ENCODE measurements around the gene EPB41L4A.

EPB41L4A gene

DNA sequence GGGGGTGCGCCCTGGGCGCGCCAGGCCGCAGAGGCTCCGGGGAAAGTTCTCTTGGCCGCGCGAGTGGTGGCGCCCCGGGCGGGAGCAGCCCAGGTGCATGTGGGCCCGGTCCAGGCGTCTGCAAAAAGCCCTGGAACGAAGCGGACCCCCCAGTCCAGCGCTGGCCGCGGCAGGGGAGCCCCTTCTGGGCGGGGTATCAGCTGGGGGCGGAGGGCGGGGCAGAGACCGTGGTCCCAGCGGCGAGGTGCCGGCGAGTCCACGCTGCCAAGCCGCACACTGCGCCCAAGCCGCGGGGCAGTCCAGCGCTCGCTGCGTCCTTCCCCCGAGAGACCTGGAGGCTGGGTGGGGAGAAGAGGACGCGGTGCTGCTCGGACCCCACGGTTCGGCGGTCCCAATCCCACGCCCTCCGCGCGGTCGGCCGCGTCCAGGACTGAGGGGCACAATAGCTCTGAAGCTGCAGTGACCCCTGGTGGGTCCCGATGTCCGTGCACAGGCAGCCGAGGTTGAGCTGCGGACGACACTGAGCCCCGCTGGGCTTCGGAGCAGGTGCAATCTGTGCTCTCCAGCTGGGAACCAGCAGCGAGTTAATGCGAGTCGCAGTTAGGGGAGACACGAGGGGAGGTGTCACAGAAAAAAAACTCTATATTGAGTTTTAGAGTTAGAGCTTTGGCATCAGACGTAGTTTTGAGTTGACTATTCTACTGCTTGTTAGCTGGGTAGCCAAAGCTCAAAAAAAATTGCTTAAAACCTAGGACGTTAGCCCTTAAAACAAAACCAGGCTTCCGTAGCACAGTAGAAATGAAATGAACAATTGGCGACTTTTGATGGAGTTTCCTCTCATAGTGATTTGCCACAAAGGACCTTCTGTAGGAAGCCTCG, 1.1 kb upstream of the EPB41L4A start:
- Histone ChIP-seq H3K23ac (ENCODE audit: low read length) (no peak overlapping the region), H3K4me1 (ENCODE audit: control insufficient read depth, low read depth, low read length) (peaks cover 4% of the 10 kb centered on the region), H3K4ac (ENCODE audit: low read depth, low read length) (peak overlapping the region; percentile 28), H3K27ac (ENCODE audit: low read depth, low read length) (no peak overlapping the region), H4K5ac (ENCODE audit: low read length) (no peak overlapping the region), H3K79me1 (ENCODE audit: low read length) (no peaks in the 10 kb centered on the region), H2AK5ac (ENCODE audit: low read length) (no peak overlapping the region), H2BK120ac (ENCODE audit: low read depth, low read length) (peak overlapping the region; percentile 5), H3K56ac (ENCODE audit: low read length) (peak overlapping the region; percentile 90), H3K27me3 (ENCODE audit: insufficient read depth, low read length, poor library complexity) (peaks cover 3% of the 10 kb centered on the region), H3K9ac (ENCODE audit: low read length) (peak overlapping the region; percentile 72), H3K4me3 (ENCODE audit: low read length) (peak overlapping the region; percentile 70), H3K79me2 (ENCODE audit: control insufficient read depth, insufficient read depth, low read length) (no peaks in the 10 kb centered on the region), H4K8ac (ENCODE audit: low read depth, low read length) (no peak overlapping the region), H3K36me3 (ENCODE audit: control insufficient read depth, insufficient read depth, low read length) (no peaks in the 10 kb centered on the region), H3K18ac (ENCODE audit: low read length) (peak overlapping the region; percentile 81), H2BK15ac (replicated peaks; ENCODE audit: low read depth) (peak overlapping the region; percentile 47), H2BK5ac (ENCODE audit: low read length) (no peak overlapping the region), H3K4me2 (ENCODE audit: low read length) (peak overlapping the region; percentile 97)
- peak; percentile 86 for DNase-seq
- WGBS (ENCODE audit: extremely low coverage, insufficient coverage, low lambda C conversion rate), result no CpG with 5 or more reads among the region's 64 CpGs

DNA sequence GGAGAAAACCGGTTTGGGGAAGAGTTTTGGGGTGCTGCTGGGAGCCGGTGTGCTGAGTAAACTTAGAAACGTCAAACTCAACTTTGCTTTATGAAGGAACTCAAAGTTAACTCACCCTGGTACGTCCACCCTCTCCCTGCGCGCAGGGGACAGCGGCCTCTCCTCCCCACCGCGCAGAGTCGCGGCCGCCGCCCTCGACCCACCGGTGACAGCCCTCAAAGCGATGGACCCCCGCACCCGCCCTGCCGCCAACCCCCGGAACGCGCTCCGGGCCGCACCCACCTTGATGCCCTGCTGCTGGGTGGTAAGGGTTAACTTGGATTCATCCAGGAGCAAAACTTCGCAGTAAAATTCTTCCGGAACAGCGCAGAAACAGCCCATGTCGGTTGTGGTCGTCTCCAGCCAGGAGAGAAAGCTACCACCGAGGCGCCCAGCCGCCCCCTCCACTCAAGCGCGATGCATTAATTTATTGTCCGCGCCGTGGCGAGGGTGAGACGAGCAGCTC, 366 bp downstream of the EPB41L4A start:
- peak; percentile 58 for DNase-seq
- H3K79me1 ChIP-seq (ENCODE audit: low read length), result no peaks in the 10 kb centered on the region

GRCh38 chr5:112417931-112418658, 982 bp downstream of the EPB41L4A start:
- WGBS (ENCODE audit: extremely low coverage, insufficient coverage, low lambda C conversion rate), result no CpG with 5 or more reads among the region's 26 CpGs
- no peak overlapping the region for H3K18ac ChIP-seq (ENCODE audit: low read length)
- H3K4ac ChIP-seq (ENCODE audit: low read depth, low read length), result no peak overlapping the region
- no peaks in the 10 kb centered on the region for H3K36me3 ChIP-seq (ENCODE audit: control insufficient read depth, insufficient read depth, low read length)
- peaks cover 3% of the 10 kb centered on the region for H3K27me3 ChIP-seq (ENCODE audit: insufficient read depth, low read length, poor library complexity)
- peak overlapping the region; percentile 42 for H2BK15ac ChIP-seq (replicated peaks; ENCODE audit: low read depth)
- H3K9ac ChIP-seq (ENCODE audit: low read length), result peak overlapping the region; percentile 72
- H2AK5ac ChIP-seq (ENCODE audit: low read length), result no peak overlapping the region
- no peak overlapping the region for H3K27ac ChIP-seq (ENCODE audit: low read depth, low read length)
- peak overlapping the region; percentile 42 for H2BK5ac ChIP-seq (ENCODE audit: low read length)
- H3K23ac ChIP-seq (ENCODE audit: low read length), result peak overlapping the region; percentile 69
- DNase-seq, result peak; percentile 64
- peak overlapping the region; percentile 97 for H3K4me2 ChIP-seq (ENCODE audit: low read length)
- H3K4me1 ChIP-seq (ENCODE audit: control insufficient read depth, low read depth, low read length), result peaks cover 4% of the 10 kb centered on the region
- H3K79me1 ChIP-seq (ENCODE audit: low read length), result no peaks in the 10 kb centered on the region
- no peak overlapping the region for H4K5ac ChIP-seq (ENCODE audit: low read length)
- H2BK120ac ChIP-seq (ENCODE audit: low read depth, low read length), result no peak overlapping the region
- no peak overlapping the region for H4K8ac ChIP-seq (ENCODE audit: low read depth, low read length)
- H3K4me3 ChIP-seq (ENCODE audit: low read length), result peak overlapping the region; percentile 70
- H3K79me2 ChIP-seq (ENCODE audit: control insufficient read depth, insufficient read depth, low read length), result no peaks in the 10 kb centered on the region
- peak overlapping the region; percentile 90 for H3K56ac ChIP-seq (ENCODE audit: low read length)

More for the DNA sequence above, 366 bp downstream of the EPB41L4A start:
- H3K4me1 ChIP-seq (ENCODE audit: control insufficient read depth, low read depth, low read length), result peaks cover 4% of the 10 kb centered on the region
- no peak overlapping the region for H2BK120ac ChIP-seq (ENCODE audit: low read depth, low read length)
- H3K18ac ChIP-seq (ENCODE audit: low read length), result peak overlapping the region; percentile 12
- no peak overlapping the region for H3K23ac ChIP-seq (ENCODE audit: low read length)
- H3K27ac ChIP-seq (ENCODE audit: low read depth, low read length), result no peak overlapping the region
- H3K4me3 ChIP-seq (ENCODE audit: low read length), result peak overlapping the region; percentile 70
- no peak overlapping the region for H3K4ac ChIP-seq (ENCODE audit: low read depth, low read length)
- no peak overlapping the region for H4K5ac ChIP-seq (ENCODE audit: low read length)
- H3K4me2 ChIP-seq (ENCODE audit: low read length), result peak overlapping the region; percentile 97
- no peak overlapping the region for H2BK15ac ChIP-seq (replicated peaks; ENCODE audit: low read depth)
- peak overlapping the region; percentile 72 for H3K9ac ChIP-seq (ENCODE audit: low read length)
- no peak overlapping the region for H4K8ac ChIP-seq (ENCODE audit: low read depth, low read length)
- peak overlapping the region; percentile 90 for H3K56ac ChIP-seq (ENCODE audit: low read length)
- WGBS (ENCODE audit: extremely low coverage, insufficient coverage, low lambda C conversion rate), result no CpG with 5 or more reads among the region's 39 CpGs
- H3K27me3 ChIP-seq (ENCODE audit: insufficient read depth, low read length, poor library complexity), result peaks cover 3% of the 10 kb centered on the region
- no peaks in the 10 kb centered on the region for H3K79me2 ChIP-seq (ENCODE audit: control insufficient read depth, insufficient read depth, low read length)
- H3K36me3 ChIP-seq (ENCODE audit: control insufficient read depth, insufficient read depth, low read length), result no peaks in the 10 kb centered on the region
- no peak overlapping the region for H2BK5ac ChIP-seq (ENCODE audit: low read length)
- no peak overlapping the region for H2AK5ac ChIP-seq (ENCODE audit: low read length)

DNA sequence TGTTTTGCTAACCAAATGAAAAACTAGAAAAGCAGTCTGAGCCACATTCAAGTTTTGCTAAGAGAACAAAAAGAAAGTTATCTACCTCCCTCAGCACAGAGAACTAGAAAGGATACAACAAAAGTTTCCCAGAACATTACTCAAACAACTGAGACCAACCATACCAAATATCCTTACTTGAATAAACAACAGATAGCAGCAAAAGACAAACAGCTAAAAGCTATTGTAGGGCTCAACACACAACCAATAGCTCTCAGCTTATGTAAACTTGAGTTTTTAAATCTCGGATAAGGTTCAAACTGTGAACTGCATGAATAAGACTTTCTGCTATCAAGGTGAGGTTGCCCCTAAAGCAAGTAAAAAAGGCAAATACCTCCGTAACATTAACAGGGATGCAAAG, 3.5 kb downstream of the EPB41L4A start:
- Histone ChIP-seq H3K4me3 (ENCODE audit: low read length) (no peak overlapping the region), H2BK15ac (replicated peaks; ENCODE audit: low read depth) (no peak overlapping the region), H3K56ac (ENCODE audit: low read length) (no peak overlapping the region), H3K36me3 (ENCODE audit: control insufficient read depth, insufficient read depth, low read length) (no peaks in the 10 kb centered on the region), H3K79me1 (ENCODE audit: low read length) (no peaks in the 10 kb centered on the region), H2BK5ac (ENCODE audit: low read length) (no peak overlapping the region), H3K4me1 (ENCODE audit: control insufficient read depth, low read depth, low read length) (peaks cover 6% of the 10 kb centered on the region), H3K18ac (ENCODE audit: low read length) (no peak overlapping the region), H4K8ac (ENCODE audit: low read depth, low read length) (no peak overlapping the region), H4K5ac (ENCODE audit: low read length) (no peak overlapping the region), H3K4ac (ENCODE audit: low read depth, low read length) (no peak overlapping the region), H3K79me2 (ENCODE audit: control insufficient read depth, insufficient read depth, low read length) (no peaks in the 10 kb centered on the region), H2BK120ac (ENCODE audit: low read depth, low read length) (no peak overlapping the region), H3K27ac (ENCODE audit: low read depth, low read length) (no peak overlapping the region), H2AK5ac (ENCODE audit: low read length) (no peak overlapping the region), H3K9ac (ENCODE audit: low read length) (no peak overlapping the region), H3K4me2 (ENCODE audit: low read length) (no peak overlapping the region), H3K27me3 (ENCODE audit: insufficient read depth, low read length, poor library complexity) (no peaks in the 10 kb centered on the region), H3K23ac (ENCODE audit: low read length) (no peak overlapping the region)
- WGBS (ENCODE audit: extremely low coverage, insufficient coverage, low lambda C conversion rate), result no CpG with 5 or more reads among the region's 2 CpGs
- DNase-seq, result no peak

- H3K4me3 ChIP-seq (ENCODE audit: low read length), result no peak overlapping the region
- H4K8ac ChIP-seq (ENCODE audit: low read depth, low read length), result no peak overlapping the region
- H3K23ac ChIP-seq (ENCODE audit: low read length), result no peak overlapping the region
- no peaks in the 10 kb centered on the region for H3K27me3 ChIP-seq (ENCODE audit: insufficient read depth, low read length, poor library complexity)
- H3K79me2 ChIP-seq (ENCODE audit: control insufficient read depth, insufficient read depth, low read length), result no peaks in the 10 kb centered on the region
- peaks cover 10% of the 10 kb centered on the region for H3K4me1 ChIP-seq (ENCODE audit: control insufficient read depth, low read depth, low read length)
- no peak overlapping the region for H3K4ac ChIP-seq (ENCODE audit: low read depth, low read length)
- no peak overlapping the region for H2BK120ac ChIP-seq (ENCODE audit: low read depth, low read length)
- H3K4me2 ChIP-seq (ENCODE audit: low read length), result no peak overlapping the region
- H4K5ac ChIP-seq (ENCODE audit: low read length), result no peak overlapping the region
- no peak overlapping the region for H2BK15ac ChIP-seq (replicated peaks; ENCODE audit: low read depth)
- H3K56ac ChIP-seq (ENCODE audit: low read length), result no peak overlapping the region
- DNase-seq, result no peak
- no peak overlapping the region for H3K18ac ChIP-seq (ENCODE audit: low read length)
- H2BK5ac ChIP-seq (ENCODE audit: low read length), result no peak overlapping the region
- H3K36me3 ChIP-seq (ENCODE audit: control insufficient read depth, insufficient read depth, low read length), result no peaks in the 10 kb centered on the region
- H3K79me1 ChIP-seq (ENCODE audit: low read length), result no peaks in the 10 kb centered on the region
- H3K27ac ChIP-seq (ENCODE audit: low read depth, low read length), result no peak overlapping the region
- no CpG with 5 or more reads among the region's 3 CpGs for WGBS (ENCODE audit: extremely low coverage, insufficient coverage, low lambda C conversion rate)
- no peak overlapping the region for H3K9ac ChIP-seq (ENCODE audit: low read length)
- H2AK5ac ChIP-seq (ENCODE audit: low read length), result no peak overlapping the region
Observed at GRCh38 chr5:112413611-112414010, 5.5 kb downstream of the EPB41L4A start.

Data from mesendoderm (in vitro differentiated cells).